HCT116 (cell line): Measurements from ENCODE around the gene ADD1. TPM values are rescaled to one million over a fixed set of nuclear protein-coding genes. Genes with fewer than 3 reads are reported as not detected.

Experiments
- ATAC-seq: fragments of 200-7000 bp; cut with Tn5 transposase; 2 replicates; pipeline ENCODE4 v1.9.1; 2020; ENCODE audit warnings: mild to moderate bottlenecking, moderate library complexity
- BruUV-seq: library from RNA; stranded (reverse); fragments of 400-500 nt; replicated peaks from 2 replicates; lab custom pipeline; 2021; lab: Mats Ljungman, UMichigan
- CTCF ChIA-PET: fragments of 300-600 bp; sonication (Branson Sonifier 250); formaldehyde crosslinking; loops from one replicate; lab custom pipeline; 2021; ENCODE audit warnings: antibody characterized with exemption; lab: Charles Lee
- POLR2A ChIA-PET: fragments of 300-600, 350-600 bp; sonication (Branson Sonifier 250); formaldehyde crosslinking; loops from one replicate; lab custom pipeline; 2021; ENCODE audit warnings: antibody characterized with exemption; lab: Charles Lee
- RAD21 ChIA-PET, 2 experiments: fragments of 300-600 bp; sonication (Branson Sonifier 250); formaldehyde crosslinking; loops; one replicate each; lab custom pipeline; 2023; ENCODE audit warnings: low total read pairs in 2 of 2; ENCODE audit not compliant: uncharacterized antibody in 2 of 2, unreplicated experiment in 2 of 2, low non-redundant PET in 1 of 2; lab: Charles Lee
- DNase-seq: peaks from one replicate; pipeline ENCODE4 v3.0.0-alpha.2; 2010; ENCODE audit warnings: low read depth, low spot score
- H2AFZ ChIP-seq: fragments of 200-600 bp; shearing (Covaris generic), sonication (generic); 2 replicates; pipeline ENCODE4 v1.6.1; 2017; ENCODE audit warnings: low read depth, mixed run types, mixed read lengths, antibody characterized with exemption, low read length; ENCODE audit not compliant: poor library complexity, severe bottlenecking
- H3K27ac ChIP-seq: 2 replicates; pipeline ENCODE4 v1.5.1; 2012; ENCODE audit warnings: low read depth, low read length
- H3K27me3 ChIP-seq: fragments of 200-600 bp; sonication (generic); 2 replicates; pipeline ENCODE4 v1.6.1; 2016; ENCODE audit warnings: mixed run types, low read length, mixed read lengths; ENCODE audit not compliant: insufficient read depth
- H3K36me3 ChIP-seq, 2 experiments: fragments of 200-500 bp in 1 of 2; fragments of 200-600 bp in 1 of 2; sonication (Bioruptor generic) in 1 of 2; sonication (generic) in 1 of 2; 2 replicates each; pipeline versions ENCODE4 v1.5.1 to v1.6.1; 2014 to 2016; ENCODE audit warnings: low read length in 2 of 2, inconsistent platforms in 1 of 2, mixed read lengths in 1 of 2, mixed run types in 1 of 2; ENCODE audit not compliant: insufficient read depth in 2 of 2, control insufficient read depth in 1 of 2
- H3K4me1 ChIP-seq, 2 experiments: fragments of 200-600 bp in 1 of 2; sonication (generic) in 1 of 2; 2 replicates each; pipeline versions ENCODE4 v1.5.1 to v1.6.1; 2012 to 2017; ENCODE audit warnings: low read length in 2 of 2, inconsistent platforms in 1 of 2, mild to moderate bottlenecking in 1 of 2, mixed read lengths in 1 of 2, mixed run types in 1 of 2, moderate library complexity in 1 of 2; ENCODE audit not compliant: insufficient read depth in 2 of 2, control insufficient read depth in 1 of 2
- H3K4me2 ChIP-seq: fragments of 200-600 bp; sonication (generic); 2 replicates; pipeline ENCODE4 v1.6.1; 2017; ENCODE audit warnings: mixed run types, low read length, mixed read lengths
- H3K4me3 ChIP-seq, 2 experiments: fragments of 200-600 bp in 1 of 2; sonication (generic) in 1 of 2; replicated peaks in 1 of 2; 2 replicates each; pipeline ENCODE4 v1.5.1; 2011 to 2016; ENCODE audit warnings: low read length in 2 of 2, control low read depth in 1 of 2, low read depth in 1 of 2, mild to moderate bottlenecking in 1 of 2, mixed read lengths in 1 of 2, mixed run types in 1 of 2
- H3K79me2 ChIP-seq: fragments of 200-600 bp; sonication (generic); 2 replicates; pipeline ENCODE4 v1.6.1; 2017; ENCODE audit warnings: mild to moderate bottlenecking, mixed run types, low read length, moderate library complexity, mixed read lengths; ENCODE audit not compliant: insufficient read depth
- H3K9ac ChIP-seq: fragments of 200-600 bp; sonication (generic); 2 replicates; pipeline ENCODE4 v1.6.1; 2016; ENCODE audit warnings: low read length, mixed read lengths
- H3K9me2 ChIP-seq: fragments of 200-600 bp; sonication (generic), shearing (Covaris generic); 2 replicates; pipeline ENCODE4 v1.6.1; 2017; ENCODE audit warnings: mixed run types, mild to moderate bottlenecking, moderate library complexity; ENCODE audit not compliant: insufficient read depth
- H3K9me3 ChIP-seq, 2 experiments: fragments of 200-500 bp in 1 of 2; fragments of 200-600 bp in 1 of 2; sonication (Bioruptor generic) in 1 of 2; sonication (generic) in 1 of 2; 2 replicates each; pipeline ENCODE4 v1.6.1; 2014 to 2017; ENCODE audit warnings: low read length in 2 of 2, mixed read lengths in 2 of 2, inconsistent platforms in 1 of 2, low read depth in 1 of 2, mild to moderate bottlenecking in 1 of 2, mixed run types in 1 of 2, moderate library complexity in 1 of 2; ENCODE audit not compliant: control insufficient read depth in 1 of 2, insufficient read depth in 1 of 2
- H4K20me1 ChIP-seq: fragments of 200-600 bp; sonication (generic), shearing (Covaris generic); 2 replicates; pipeline ENCODE4 v1.6.1; 2017; ENCODE audit warnings: mixed run types, mild to moderate bottlenecking, moderate library complexity; ENCODE audit not compliant: insufficient read depth
- CBX3 ChIP-seq: IDR thresholded peaks from 2 replicates; pipeline ENCODE4 v1.6.1; 2012; ENCODE audit warnings: low read depth
- SP1 ChIP-seq: IDR thresholded peaks from 2 replicates; pipeline ENCODE4 v1.6.1; 2012; ENCODE audit warnings: low read depth
- ZBTB33 ChIP-seq: IDR thresholded peaks from 2 replicates; pipeline ENCODE4 v1.6.1; 2011; ENCODE audit warnings: mild to moderate bottlenecking, low read length, moderate library complexity; ENCODE audit not compliant: insufficient replicate concordance; ENCODE audit errors: extremely low read depth
- intact Hi-C: fragments of 100-400 bp; cut with micrococcal nuclease; formaldehyde crosslinking; loops from 2 replicates; pipeline ENCODE4 v1.10.0; 2022
- total RNA-seq: library from RNA; stranded (reverse); gene quantifications from one replicate; pipeline ENCODE4 v1.2.1, GENCODE V29; 2021; ENCODE audit not compliant: unreplicated experiment
- TF ChIP-seq, protein P1 (sequence below), 3 experiments: fragments of 200-600 bp in 1 of 3; sonication (generic) in 1 of 3; IDR thresholded peaks in 2 of 3; conservative IDR thresholded peaks in 1 of 3; 2 replicates each; pipeline ENCODE4 v1.5.1; 2012 to 2017; ENCODE audit warnings: low read depth in 2 of 3, low read length in 2 of 3, antibody characterized with exemption in 1 of 3, borderline replicate concordance in 1 of 3, control low read depth in 1 of 3, mild to moderate bottlenecking in 1 of 3, mixed read lengths in 1 of 3, mixed run types in 1 of 3, moderate library complexity in 1 of 3; ENCODE audit not compliant: insufficient read depth in 1 of 3

The ADD1 gene
- total RNA-seq, 1 experiment from 2014 or later: 139 TPM

- no peak for ATAC-seq
- intact Hi-C loops: no loop called here
- Histone ChIP-seq H3K9me2 (no peaks in the 10 kb centered on the region), H3K36me3 (peaks cover 3 to 31% of the 10 kb centered on the region in 2 experiments; a peak in 2 of 4 replicates), H3K27me3 (no peaks in the 10 kb centered on the region), H3K4me1 (peaks cover 17 to 34% of the 10 kb centered on the region in 2 experiments), H3K4me3 (no peak overlapping the region; a peak in 1 of 4 replicates), H4K20me1 (peaks cover 5% of the 10 kb centered on the region; the same call in 1 of the 2 replicates), H3K79me2 (peaks cover 36% of the 10 kb centered on the region), H3K9ac (no peak overlapping the region), H3K9me3 (no peaks in the 10 kb centered on the region), H3K27ac (peak overlapping the region; percentile 73; the same call in 1 of the 2 replicates), H2AFZ (no peak overlapping the region), H3K4me2 (peak overlapping the region; percentile 89)
- POLR2A ChIA-PET: no interaction called here
- RAD21 ChIA-PET: no interaction called here
- CTCF ChIA-PET: no interaction called here
- no peak for DNase-seq
- TF ChIP-seq ZBTB33 (no peak), CBX3 (no peak)
- BruUV-seq: no TSS peak
These were observed 88.8 kb downstream of the ADD1 start for GRCh38 chr4:2932321-2932950.

DNA sequence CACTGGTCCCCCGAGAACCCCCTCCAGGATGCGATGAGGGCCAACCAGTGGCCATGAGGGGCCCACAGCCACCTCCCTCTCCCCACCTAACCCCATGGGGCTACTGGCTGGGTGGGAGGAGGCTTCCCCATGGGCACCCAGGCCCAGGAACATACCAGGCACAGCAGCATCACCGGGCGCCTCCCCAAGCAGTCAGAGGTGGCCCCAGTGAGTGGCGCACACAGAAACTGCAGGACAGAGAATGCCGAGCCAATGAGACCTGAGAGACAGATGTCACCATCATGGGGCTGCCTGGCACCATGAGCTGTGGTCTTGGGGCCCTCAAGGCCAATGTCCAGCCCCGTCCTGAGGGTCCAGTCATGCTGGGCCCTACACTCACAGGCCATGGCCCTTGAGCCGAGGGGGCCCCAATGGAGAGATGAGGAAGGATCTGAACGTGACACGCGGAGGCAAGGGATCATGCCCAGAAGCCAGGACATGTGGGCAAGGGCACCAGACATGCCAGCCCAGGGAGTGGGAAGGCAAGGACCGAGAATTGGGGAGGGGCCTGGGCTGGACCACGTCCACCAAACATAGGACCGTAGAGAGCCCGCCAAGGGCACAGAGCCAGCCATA lies 89.4 kb downstream of the ADD1 start:
- no peak overlapping the region for H2AFZ ChIP-seq
- ChIA-PET POLR2A (no interaction called here), CTCF (no interaction called here), RAD21 (no interaction called here)
- BruUV-seq: no TSS peak
- no peaks in the 10 kb centered on the region for H3K27me3 ChIP-seq
- H3K4me2 ChIP-seq: peak overlapping the region; percentile 89
- peaks cover 5% of the 10 kb centered on the region; the same call in 1 of the 2 replicates for H4K20me1 ChIP-seq
- H3K79me2 ChIP-seq: peaks cover 36% of the 10 kb centered on the region
- ATAC-seq (no peak), DNase-seq (no peak)
- H3K27ac ChIP-seq: peak overlapping the region; percentile 73; the same call in 1 of the 2 replicates
- intact Hi-C loops: no loop called here
- no peak for TF ChIP-seq SP1
- TF ChIP-seq, protein P1, sequence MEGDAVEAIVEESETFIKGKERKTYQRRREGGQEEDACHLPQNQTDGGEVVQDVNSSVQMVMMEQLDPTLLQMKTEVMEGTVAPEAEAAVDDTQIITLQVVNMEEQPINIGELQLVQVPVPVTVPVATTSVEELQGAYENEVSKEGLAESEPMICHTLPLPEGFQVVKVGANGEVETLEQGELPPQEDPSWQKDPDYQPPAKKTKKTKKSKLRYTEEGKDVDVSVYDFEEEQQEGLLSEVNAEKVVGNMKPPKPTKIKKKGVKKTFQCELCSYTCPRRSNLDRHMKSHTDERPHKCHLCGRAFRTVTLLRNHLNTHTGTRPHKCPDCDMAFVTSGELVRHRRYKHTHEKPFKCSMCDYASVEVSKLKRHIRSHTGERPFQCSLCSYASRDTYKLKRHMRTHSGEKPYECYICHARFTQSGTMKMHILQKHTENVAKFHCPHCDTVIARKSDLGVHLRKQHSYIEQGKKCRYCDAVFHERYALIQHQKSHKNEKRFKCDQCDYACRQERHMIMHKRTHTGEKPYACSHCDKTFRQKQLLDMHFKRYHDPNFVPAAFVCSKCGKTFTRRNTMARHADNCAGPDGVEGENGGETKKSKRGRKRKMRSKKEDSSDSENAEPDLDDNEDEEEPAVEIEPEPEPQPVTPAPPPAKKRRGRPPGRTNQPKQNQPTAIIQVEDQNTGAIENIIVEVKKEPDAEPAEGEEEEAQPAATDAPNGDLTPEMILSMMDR (IDR thresholded peaks at IDR 0.05 in 2 of 3, conservative IDR thresholded peaks at IDR 0.05 in 1 of 3; ENCODE audit: borderline replicate concordance in 1 of 3, insufficient read depth in 1 of 3, low read depth in 2 of 3, low read length in 2 of 3): no peak
- peaks cover 24 to 40% of the 10 kb centered on the region in 2 experiments for H3K4me1 ChIP-seq
- no peaks in the 10 kb centered on the region for H3K9me3 ChIP-seq
- no peaks in the 10 kb centered on the region for H3K9me2 ChIP-seq
- H3K4me3 ChIP-seq: peak overlapping the region; percentile 65 to 95
- peak overlapping the region; percentile 74 for H3K9ac ChIP-seq
- peaks cover 2 to 37% of the 10 kb centered on the region in 2 experiments; a peak in 2 of 4 replicates for H3K36me3 ChIP-seq
